ENCODE measurements around the gene LIMK2.
"Not testable (repeated sequence)": the region's sequence is repeated elsewhere in the genome, so short reads cannot be mapped to it uniquely, and the experiment has no call there.

The LIMK2 gene

GRCh38 chr22:31295360-31295759 is 83.3 kb downstream of the LIMK2 start:
- no peak overlapping the region for H3K9ac ChIP-seq (ENCODE audit: low read depth, low read length)
- H3K9me3 ChIP-seq (ENCODE audit: control insufficient read depth, insufficient read depth, low read length): no peaks in the 10 kb centered on the region
- H3K27me3 ChIP-seq (ENCODE audit: control insufficient read depth, insufficient read depth, low read length): peaks cover 13% of the 10 kb centered on the region
- no peak overlapping the region for H3K27ac ChIP-seq (ENCODE audit: low read depth, low read length)
- H3K4me3 ChIP-seq (ENCODE audit: low read depth, low read length): no peak overlapping the region
- peaks cover 5% of the 10 kb centered on the region for H3K4me1 ChIP-seq (ENCODE audit: control insufficient read depth, insufficient read depth, low read length)
- no peaks in the 10 kb centered on the region for H3K36me3 ChIP-seq (ENCODE audit: control insufficient read depth, insufficient read depth, low read length)

DNA sequence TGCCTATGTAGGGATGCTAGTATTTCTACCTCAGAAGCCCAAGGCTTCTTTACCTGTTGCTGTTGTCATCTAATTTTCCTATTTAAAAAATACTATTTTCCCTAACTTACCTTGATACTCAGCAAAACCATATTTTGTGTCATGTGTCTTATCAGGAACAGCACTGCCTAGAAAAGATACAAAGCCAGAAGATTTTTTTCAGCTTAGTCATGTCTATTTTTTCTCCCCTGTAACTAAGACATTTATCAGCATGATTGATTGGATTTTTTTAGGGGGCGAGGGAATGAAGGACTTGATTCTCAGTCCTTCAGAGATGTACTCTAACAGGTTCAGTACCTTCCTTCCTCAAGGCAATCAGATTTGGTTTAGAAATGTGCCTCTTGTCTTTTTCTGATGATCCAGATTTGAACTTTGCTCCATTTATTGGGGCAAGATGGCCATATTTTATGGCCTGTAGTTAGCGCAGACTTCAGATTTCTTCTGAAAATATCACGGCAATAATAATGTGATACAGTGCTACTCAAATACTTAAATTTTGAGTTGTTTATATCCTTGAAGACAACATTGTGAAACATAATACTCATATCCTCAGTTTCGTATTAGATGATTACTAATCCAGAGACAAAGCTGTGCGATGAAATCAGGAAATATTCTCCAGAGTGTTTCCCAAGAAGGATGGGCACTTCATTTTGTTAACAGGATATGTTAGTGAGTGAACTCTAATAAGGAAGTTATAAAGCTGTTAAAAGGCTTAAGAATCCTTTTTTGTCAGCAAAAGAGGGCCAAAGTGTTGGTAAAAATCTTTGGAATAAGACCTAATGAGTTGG is 83.9 kb downstream of the LIMK2 start:
- H3K4me1 ChIP-seq (ENCODE audit: control insufficient read depth, insufficient read depth, low read length): peaks cover 5% of the 10 kb centered on the region
- no peaks in the 10 kb centered on the region for H3K9me3 ChIP-seq (ENCODE audit: control insufficient read depth, insufficient read depth, low read length)
- no peak overlapping the region for H3K9ac ChIP-seq (ENCODE audit: low read depth, low read length)
- H3K36me3 ChIP-seq (ENCODE audit: control insufficient read depth, insufficient read depth, low read length): no peaks in the 10 kb centered on the region
- H3K4me3 ChIP-seq (ENCODE audit: low read depth, low read length): no peak overlapping the region
- H3K27me3 ChIP-seq (ENCODE audit: control insufficient read depth, insufficient read depth, low read length): peaks cover 9% of the 10 kb centered on the region
- H3K27ac ChIP-seq (ENCODE audit: low read depth, low read length): no peak overlapping the region

GRCh38 chr22:31300896-31301295 is 88.8 kb downstream of the LIMK2 start:
- H3K27me3 ChIP-seq (ENCODE audit: control insufficient read depth, insufficient read depth, low read length): no peaks in the 10 kb centered on the region
- no peaks in the 10 kb centered on the region for H3K9me3 ChIP-seq (ENCODE audit: control insufficient read depth, insufficient read depth, low read length)
- H3K4me1 ChIP-seq (ENCODE audit: control insufficient read depth, insufficient read depth, low read length): no peaks in the 10 kb centered on the region
- no peak overlapping the region for H3K9ac ChIP-seq (ENCODE audit: low read depth, low read length)
- H3K36me3 ChIP-seq (ENCODE audit: control insufficient read depth, insufficient read depth, low read length): no peaks in the 10 kb centered on the region
- H3K27ac ChIP-seq (ENCODE audit: low read depth, low read length): no peak overlapping the region
- no peak overlapping the region for H3K4me3 ChIP-seq (ENCODE audit: low read depth, low read length)

DNA sequence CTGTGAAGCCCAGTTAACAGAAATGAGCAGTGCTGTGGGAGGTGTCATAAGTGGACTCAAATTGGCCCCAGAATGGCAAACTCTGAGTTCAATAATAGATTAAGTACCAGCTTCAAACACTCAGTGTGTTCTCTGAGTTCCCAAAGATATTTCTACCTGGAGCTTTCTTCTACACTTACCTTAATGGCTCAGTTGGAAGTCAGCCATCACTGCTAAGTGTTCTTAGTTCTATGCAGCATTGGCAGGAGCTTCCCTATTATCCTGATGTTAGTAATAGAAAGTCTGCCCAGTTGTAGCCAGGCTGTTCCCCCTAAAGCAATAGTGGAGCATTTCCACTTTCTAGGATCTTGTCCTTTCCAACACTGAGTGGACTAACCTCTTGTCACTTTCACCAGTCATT is 89.9 kb downstream of the LIMK2 start:
- H3K4me1 ChIP-seq (ENCODE audit: control insufficient read depth, insufficient read depth, low read length): no peaks in the 10 kb centered on the region
- no peak overlapping the region for H3K4me3 ChIP-seq (ENCODE audit: low read depth, low read length)
- no peak overlapping the region for H3K27ac ChIP-seq (ENCODE audit: low read depth, low read length)
- H3K27me3 ChIP-seq (ENCODE audit: control insufficient read depth, insufficient read depth, low read length): no peaks in the 10 kb centered on the region
- H3K9me3 ChIP-seq (ENCODE audit: control insufficient read depth, insufficient read depth, low read length): no peaks in the 10 kb centered on the region
- H3K36me3 ChIP-seq (ENCODE audit: control insufficient read depth, insufficient read depth, low read length): no peaks in the 10 kb centered on the region
- no peak overlapping the region for H3K9ac ChIP-seq (ENCODE audit: low read depth, low read length)

GRCh38 chr22:31302537-31302936 is 90.4 kb downstream of the LIMK2 start:
- Histone ChIP-seq H3K9ac (ENCODE audit: low read depth, low read length) (no peak overlapping the region), H3K4me3 (ENCODE audit: low read depth, low read length) (no peak overlapping the region), H3K27ac (ENCODE audit: low read depth, low read length) (no peak overlapping the region), H3K4me1 (ENCODE audit: control insufficient read depth, insufficient read depth, low read length) (no peaks in the 10 kb centered on the region), H3K9me3 (ENCODE audit: control insufficient read depth, insufficient read depth, low read length) (no peaks in the 10 kb centered on the region), H3K36me3 (ENCODE audit: control insufficient read depth, insufficient read depth, low read length) (no peaks in the 10 kb centered on the region), H3K27me3 (ENCODE audit: control insufficient read depth, insufficient read depth, low read length) (no peaks in the 10 kb centered on the region)

DNA sequence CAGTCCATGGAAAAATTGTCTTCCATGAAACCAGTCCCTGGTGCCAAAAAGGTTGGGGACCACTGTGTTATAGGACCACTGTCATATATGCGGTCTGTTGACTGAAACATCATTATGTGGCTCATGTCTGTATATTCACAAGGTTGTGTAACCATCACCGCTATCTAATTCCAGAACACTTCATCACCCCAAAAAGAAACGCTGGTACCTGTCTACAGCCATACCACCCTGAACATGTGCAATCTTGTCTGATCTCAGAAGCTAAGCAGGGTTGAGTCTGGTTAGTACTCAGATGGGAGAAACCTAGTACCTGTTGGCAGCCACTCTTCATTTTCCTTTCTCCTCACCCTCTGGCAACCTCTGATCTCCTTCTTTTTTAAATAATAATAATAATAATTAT is 93.1 kb downstream of the LIMK2 start:
- H3K36me3 ChIP-seq (ENCODE audit: control insufficient read depth, insufficient read depth, low read length): no peaks in the 10 kb centered on the region
- no peak overlapping the region for H3K4me3 ChIP-seq (ENCODE audit: low read depth, low read length)
- no peak overlapping the region for H3K27ac ChIP-seq (ENCODE audit: low read depth, low read length)
- H3K27me3 ChIP-seq (ENCODE audit: control insufficient read depth, insufficient read depth, low read length): no peaks in the 10 kb centered on the region
- H3K9me3 ChIP-seq (ENCODE audit: control insufficient read depth, insufficient read depth, low read length): no peaks in the 10 kb centered on the region
- no peak overlapping the region for H3K9ac ChIP-seq (ENCODE audit: low read depth, low read length)
- H3K4me1 ChIP-seq (ENCODE audit: control insufficient read depth, insufficient read depth, low read length): no peaks in the 10 kb centered on the region

GRCh38 chr22:31308181-31308580 is 96.1 kb downstream of the LIMK2 start:
- Histone ChIP-seq H3K4me3 (ENCODE audit: low read depth, low read length) (no peak overlapping the region), H3K9me3 (ENCODE audit: control insufficient read depth, insufficient read depth, low read length) (no peaks in the 10 kb centered on the region), H3K9ac (ENCODE audit: low read depth, low read length) (no peak overlapping the region), H3K27me3 (ENCODE audit: control insufficient read depth, insufficient read depth, low read length) (no peaks in the 10 kb centered on the region), H3K27ac (ENCODE audit: low read depth, low read length) (no peak overlapping the region), H3K4me1 (ENCODE audit: control insufficient read depth, insufficient read depth, low read length) (no peaks in the 10 kb centered on the region), H3K36me3 (ENCODE audit: control insufficient read depth, insufficient read depth, low read length) (no peaks in the 10 kb centered on the region)

- Histone ChIP-seq H3K36me3 (ENCODE audit: control insufficient read depth, insufficient read depth, low read length) (no peaks in the 10 kb centered on the region), H3K27ac (ENCODE audit: low read depth, low read length) (peak overlapping the region; percentile 3), H3K27me3 (ENCODE audit: control insufficient read depth, insufficient read depth, low read length) (no peaks in the 10 kb centered on the region), H3K9me3 (ENCODE audit: control insufficient read depth, insufficient read depth, low read length) (peaks cover 6% of the 10 kb centered on the region; the same call in 1 of the 2 replicates), H3K4me1 (ENCODE audit: control insufficient read depth, insufficient read depth, low read length) (peaks cover 4% of the 10 kb centered on the region; the same call in 1 of the 2 replicates), H3K4me3 (ENCODE audit: low read depth, low read length) (no peak overlapping the region), H3K9ac (ENCODE audit: low read depth, low read length) (0 out of 2 replicates have a peak overlapping the region, but pooled peaks have one; percentile 34)
These were observed 101.5 kb downstream of the LIMK2 start for GRCh38 chr22:31313366-31314147.

GRCh38 chr22:31314220-31314619 is 102.1 kb downstream of the LIMK2 start:
- not testable (repeated sequence) for H3K9me3 ChIP-seq (ENCODE audit: control insufficient read depth, insufficient read depth, low read length); H3K4me1 ChIP-seq (ENCODE audit: control insufficient read depth, insufficient read depth, low read length); H3K27me3 ChIP-seq (ENCODE audit: control insufficient read depth, insufficient read depth, low read length); H3K36me3 ChIP-seq (ENCODE audit: control insufficient read depth, insufficient read depth, low read length); H3K27ac ChIP-seq (ENCODE audit: low read depth, low read length); H3K9ac ChIP-seq (ENCODE audit: low read depth, low read length); H3K4me3 ChIP-seq (ENCODE audit: low read depth, low read length)

DNA sequence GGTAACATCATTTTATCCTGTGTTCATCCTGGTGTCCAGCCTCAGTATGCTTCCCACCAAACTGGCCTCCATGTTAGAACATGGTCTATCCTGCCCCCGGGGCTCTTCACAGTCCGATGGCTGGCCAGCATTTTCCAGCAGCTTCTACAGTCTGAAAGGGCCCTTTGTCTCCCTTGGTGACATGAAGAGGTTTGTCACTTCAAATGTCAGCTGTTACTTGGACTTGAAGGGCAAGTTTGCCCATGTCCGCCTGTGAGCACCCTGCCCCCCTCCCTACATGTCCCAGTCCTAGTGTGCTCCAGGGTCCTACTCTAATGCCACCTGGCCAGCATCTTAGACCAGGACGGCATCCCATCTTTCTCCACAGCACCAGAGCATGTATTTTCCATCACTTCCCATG is 109.3 kb downstream of the LIMK2 start:
- Histone ChIP-seq H3K4me1 (ENCODE audit: control insufficient read depth, insufficient read depth, low read length) (no peaks in the 10 kb centered on the region), H3K36me3 (ENCODE audit: control insufficient read depth, insufficient read depth, low read length) (peaks cover 22% of the 10 kb centered on the region), H3K4me3 (ENCODE audit: low read depth, low read length) (no peak overlapping the region), H3K27me3 (ENCODE audit: control insufficient read depth, insufficient read depth, low read length) (no peaks in the 10 kb centered on the region), H3K27ac (ENCODE audit: low read depth, low read length) (no peak overlapping the region), H3K9ac (ENCODE audit: low read depth, low read length) (no peak overlapping the region), H3K9me3 (ENCODE audit: control insufficient read depth, insufficient read depth, low read length) (no peaks in the 10 kb centered on the region; the same call in 1 of the 2 replicates)
